Transverse colon (tissue), 4 donors: ENCODE measurements around the gene COL13A1.

ENCODE experiments used
- CTCF ChIP-seq, 5 experiments: fragments of 200-600 bp in 3 of 5; fragments of 450-650 bp in 2 of 5; sonication (generic) in 3 of 5; IDR thresholded peaks; 1 replicate in 2 of 5; 2 replicates in 3 of 5; pipeline ENCODE4 v1.5.1; 2016 to 2017; ENCODE audit warnings: antibody characterized with exemption in 5 of 5, inconsistent platforms in 3 of 5, mild to moderate bottlenecking in 2 of 5, moderate library complexity in 1 of 5
- POLR2A ChIP-seq: fragments of 450-650 bp; IDR thresholded peaks from one replicate; pipeline ENCODE4 v1.6.1; 2016; ENCODE audit warnings: antibody characterized with exemption, mild to moderate bottlenecking, moderate library complexity
- POLR2AphosphoS5 ChIP-seq, 3 donors: sonication (generic); formaldehyde crosslinking; IDR thresholded peaks; one replicate each; pipeline ENCODE4 v1.6.1; 2016; ENCODE audit warnings: antibody characterized with exemption in 3 of 3

- TF ChIP-seq CTCF (IDR thresholded peaks at IDR 0.05) (no peak), POLR2A (no peak), POLR2AphosphoS5 (IDR thresholded peaks at IDR 0.05) (no peak)
Measured at GRCh38 chr10:69968830-69969229, 167.1 kb downstream of the COL13A1 start.
